ENCODE measurements around the gene TTC14.
"Not testable (repeated sequence)": the region's sequence is repeated elsewhere in the genome, so short reads cannot be mapped to it uniquely, and the experiment has no call there.

Gene TTC14

GRCh38 chr3:180601688-180602666, at the start of gene TTC14:
Gene TTC14, plus strand, starts transcription at chr3:180602163. Its CDS starts 99 bp downstream, at chr3:180602262.
- DNase-seq = peak; percentile 98

- no peak for DNase-seq
These were observed 38.6 kb upstream of the TTC14 start for GRCh38 chr3:180563406-180563805.

GRCh38 chr3:180564676-180565075, 37.3 kb upstream of the TTC14 start:
- DNase-seq = no peak

GRCh38 chr3:180570238-180570637, 31.7 kb upstream of the TTC14 start:
- DNase-seq = no peak

GRCh38 chr3:180571831-180572598, 29.9 kb upstream of the TTC14 start:
- DNase-seq = no peak

- no peak for DNase-seq
These were observed 26.4 kb upstream of the TTC14 start for GRCh38 chr3:180575571-180575970.

GRCh38 chr3:180580934-180581333, 21.0 kb upstream of the TTC14 start:
- DNase-seq = no peak

- no peak for DNase-seq
These were observed 11.6 kb upstream of the TTC14 start for GRCh38 chr3:180590396-180590795.

GRCh38 chr3:180593631-180594030, 8.3 kb upstream of the TTC14 start:
- not testable (repeated sequence) for DNase-seq

- DNase-seq = peak; percentile 83
These were observed 7.1 kb upstream of the TTC14 start for GRCh38 chr3:180594631-180595558.

GRCh38 chr3:180595559-180595935, 6.4 kb upstream of the TTC14 start:
- no peak for DNase-seq

GRCh38 chr3:180600473-180600872, 1.5 kb upstream of the TTC14 start:
- DNase-seq = no peak

GRCh38 chr3:180611006-180611405, 9.0 kb downstream of the TTC14 start:
- DNase-seq = no peak

GRCh38 chr3:180612364-180612763, 10.4 kb downstream of the TTC14 start:
- DNase-seq = no peak

GRCh38 chr3:180615954-180616353, 14.0 kb downstream of the TTC14 start:
- no peak for DNase-seq

- no peak for DNase-seq
These were observed 15.1 kb downstream of the TTC14 start for GRCh38 chr3:180617049-180617448.

GRCh38 chr3:180618563-180618962, 16.6 kb downstream of the TTC14 start:
- not testable (repeated sequence) for DNase-seq

- no peak for DNase-seq
These were observed 17.8 kb downstream of the TTC14 start for GRCh38 chr3:180619723-180620122.

GRCh38 chr3:180624714-180625113, 22.8 kb downstream of the TTC14 start:
- no peak for DNase-seq

GRCh38 chr3:180626844-180627243, 24.9 kb downstream of the TTC14 start:
- no peak for DNase-seq

GRCh38 chr3:180630371-180630770, 28.4 kb downstream of the TTC14 start:
- DNase-seq = no peak

GRCh38 chr3:180631317-180631716, 29.4 kb downstream of the TTC14 start:
- no peak for DNase-seq

GRCh38 chr3:180633722-180634121, 31.8 kb downstream of the TTC14 start:
- no peak for DNase-seq

Measured in NCI-H2227 treated with DMSO at 0.1 percent for 48 hours (cell line).